Left hindlimb (tissue), 1 donor: ENCODE measurements around the gene SYT1.

ENCODE experiments used
- DNase-seq: peaks from one replicate; pipeline ENCODE4 v3.0.0-alpha.2; 2018

Gene SYT1

DNA sequence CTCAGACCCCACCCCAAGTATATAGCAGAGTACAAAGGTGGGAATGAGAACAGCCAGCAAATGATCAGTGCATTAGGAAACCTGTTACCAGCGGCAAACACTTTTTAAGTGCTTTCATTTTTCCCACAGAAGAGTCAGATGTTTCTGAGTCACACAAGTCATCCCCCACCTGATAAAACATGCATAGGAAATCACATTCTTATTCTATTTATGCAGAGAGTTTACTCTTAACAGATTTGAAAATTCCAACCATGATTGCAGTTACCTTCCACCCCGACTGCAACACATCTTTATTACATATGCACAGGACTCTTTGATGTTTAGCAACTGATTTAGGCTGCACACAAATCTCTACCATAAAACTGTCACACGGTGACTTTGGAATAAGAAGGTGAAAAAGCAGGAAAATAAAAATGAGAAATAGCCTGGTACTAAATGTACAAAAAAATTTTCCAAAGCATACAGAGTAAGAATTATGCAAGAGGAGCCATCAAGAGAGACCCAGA lies 589.8 kb downstream of the SYT1 start:
- DNase-seq = no peak

DNA sequence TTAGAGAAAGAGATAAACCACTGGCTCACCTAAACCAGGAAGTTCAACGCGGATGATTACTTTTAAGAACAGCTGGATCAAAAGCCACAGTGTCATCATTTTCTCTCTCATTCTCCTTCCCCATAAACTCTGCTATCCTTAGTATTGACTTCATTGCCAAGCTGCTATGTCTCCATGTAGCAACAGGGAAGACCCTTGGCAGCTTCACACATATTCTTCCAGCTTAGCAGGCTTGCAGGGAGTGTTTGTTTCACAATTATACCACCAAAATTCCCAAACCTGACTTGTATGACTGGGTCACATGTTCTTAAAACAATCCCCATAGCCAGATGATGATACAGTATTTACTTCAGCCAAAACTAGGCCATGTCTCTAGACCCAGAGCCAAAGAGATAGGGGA lies 590.7 kb downstream of the SYT1 start:
- DNase-seq = no peak

DNA sequence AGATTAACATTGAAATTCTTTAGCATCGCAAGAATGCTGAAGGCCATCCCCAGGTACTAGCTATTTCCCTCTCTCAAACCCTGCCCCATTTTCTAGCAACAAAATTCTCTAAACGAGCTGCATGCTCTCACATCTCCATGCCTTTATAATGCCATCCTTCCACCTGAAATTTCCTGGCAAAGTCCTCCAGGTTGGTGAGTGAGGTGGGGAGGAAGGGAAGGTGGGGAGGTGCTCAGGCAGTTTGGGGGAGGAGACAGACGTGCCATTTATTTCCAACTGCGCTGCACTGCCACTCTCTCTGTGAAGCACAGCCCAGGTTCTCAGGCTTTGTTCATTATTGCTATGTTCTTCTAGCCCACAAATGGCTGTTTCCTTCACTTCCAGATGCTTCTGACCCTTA lies 617.7 kb downstream of the SYT1 start:
- DNase-seq = no peak

- DNase-seq = no peak
These were observed 618.3 kb downstream of the SYT1 start for GRCh38 chr12:79482921-79483320.

- DNase-seq = no peak
These were observed 621.6 kb downstream of the SYT1 start for GRCh38 chr12:79486154-79486553.

- no peak for DNase-seq
These were observed 623.0 kb downstream of the SYT1 start for GRCh38 chr12:79487386-79488110.
